ENCODE measurements around the gene FAM168A.

- TF ChIP-seq EZH2phosphoT487 (IDR thresholded peaks at IDR 0.05; ENCODE audit: low read length) (no peak), CTCF (IDR thresholded peaks at IDR 0.05; ENCODE audit: low read length) (no peak), EZH2 (optimal IDR thresholded peaks at IDR 0.05; ENCODE audit: low read depth, low read length) (no peak)
Observed at GRCh38 chr11:73405146-73405510, 192.8 kb downstream of the FAM168A start.
